HCT116 (cell line): Measurements from ENCODE around the gene FTO.

Experiments
- ELF1 ChIP-seq: IDR thresholded peaks from 2 replicates; pipeline ENCODE4 v1.6.1; 2012; ENCODE audit warnings: low read depth, borderline replicate concordance
- POLR2A ChIP-seq: IDR thresholded peaks from 2 replicates; pipeline ENCODE4 v1.7.0; 2011; ENCODE audit warnings: borderline replicate concordance; ENCODE audit not compliant: insufficient read depth, insufficient read length; ENCODE audit errors: extremely low read depth
- TF ChIP-seq, protein P1 (sequence below), 3 experiments: fragments of 200-600 bp in 1 of 3; sonication (generic) in 1 of 3; IDR thresholded peaks in 2 of 3; conservative IDR thresholded peaks in 1 of 3; 2 replicates each; pipeline ENCODE4 v1.5.1; 2012 to 2017; ENCODE audit warnings: low read depth in 2 of 3, low read length in 2 of 3, antibody characterized with exemption in 1 of 3, borderline replicate concordance in 1 of 3, control low read depth in 1 of 3, mild to moderate bottlenecking in 1 of 3, mixed read lengths in 1 of 3, mixed run types in 1 of 3, moderate library complexity in 1 of 3; ENCODE audit not compliant: insufficient read depth in 1 of 3

DNA sequence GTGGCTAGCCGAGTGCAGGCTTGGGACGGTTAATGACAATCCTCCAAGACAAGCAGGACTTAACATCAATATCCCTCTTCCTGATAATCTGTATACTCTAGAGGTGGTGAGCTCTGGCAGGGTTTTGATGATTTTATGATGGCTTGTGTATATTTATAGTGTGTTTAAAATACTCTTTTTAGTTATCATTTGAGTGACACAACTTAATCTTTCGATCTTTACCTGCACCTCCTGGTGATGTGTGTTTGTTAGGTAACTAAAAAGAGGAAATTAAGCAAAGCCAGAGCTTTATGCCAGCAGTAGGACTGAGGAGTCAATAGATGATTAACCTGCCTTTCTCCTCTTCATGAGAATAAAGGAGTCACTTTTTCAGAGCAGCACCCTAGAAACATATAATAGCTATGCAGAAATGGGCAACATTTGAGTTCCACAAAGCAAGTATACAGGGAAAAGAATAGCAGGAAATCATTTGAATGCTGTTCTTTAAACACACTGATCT, 372.1 kb downstream of the FTO start:
- TF ChIP-seq, protein P1, sequence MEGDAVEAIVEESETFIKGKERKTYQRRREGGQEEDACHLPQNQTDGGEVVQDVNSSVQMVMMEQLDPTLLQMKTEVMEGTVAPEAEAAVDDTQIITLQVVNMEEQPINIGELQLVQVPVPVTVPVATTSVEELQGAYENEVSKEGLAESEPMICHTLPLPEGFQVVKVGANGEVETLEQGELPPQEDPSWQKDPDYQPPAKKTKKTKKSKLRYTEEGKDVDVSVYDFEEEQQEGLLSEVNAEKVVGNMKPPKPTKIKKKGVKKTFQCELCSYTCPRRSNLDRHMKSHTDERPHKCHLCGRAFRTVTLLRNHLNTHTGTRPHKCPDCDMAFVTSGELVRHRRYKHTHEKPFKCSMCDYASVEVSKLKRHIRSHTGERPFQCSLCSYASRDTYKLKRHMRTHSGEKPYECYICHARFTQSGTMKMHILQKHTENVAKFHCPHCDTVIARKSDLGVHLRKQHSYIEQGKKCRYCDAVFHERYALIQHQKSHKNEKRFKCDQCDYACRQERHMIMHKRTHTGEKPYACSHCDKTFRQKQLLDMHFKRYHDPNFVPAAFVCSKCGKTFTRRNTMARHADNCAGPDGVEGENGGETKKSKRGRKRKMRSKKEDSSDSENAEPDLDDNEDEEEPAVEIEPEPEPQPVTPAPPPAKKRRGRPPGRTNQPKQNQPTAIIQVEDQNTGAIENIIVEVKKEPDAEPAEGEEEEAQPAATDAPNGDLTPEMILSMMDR (IDR thresholded peaks at IDR 0.05 in 2 of 3, conservative IDR thresholded peaks at IDR 0.05 in 1 of 3; ENCODE audit: borderline replicate concordance in 1 of 3, insufficient read depth in 1 of 3, low read depth in 2 of 3, low read length in 2 of 3), result no peak
- no peak for TF ChIP-seq POLR2A
- TF ChIP-seq ELF1, result no peak
